ENCODE measurements around the gene ZNF253.

- TF ChIP-seq EZH2 (conservative IDR thresholded peaks at IDR 0.05; ENCODE audit: low read depth, low read length) (no peak), THAP7 (CRISPR knock-in tag; IDR thresholded peaks at IDR 0.05) (no peak)
Observed at GRCh38 chr19:19865750-19866610, at the start of gene ZNF253.

All from HepG2 (cell line).